G401 (cell line): ENCODE results near the gene SMPD1. TPM values are rescaled to one million over a fixed set of nuclear protein-coding genes. Genes with fewer than 3 reads are reported as not detected.
A peak's percentile ranks its signal among the peaks of the same experiment; 100 is the strongest.

Experiments used
- DNase-seq: peaks from one replicate; pipeline ENCODE4 v3.0.0-alpha.2; 2015; ENCODE audit warnings: low spot score
- in situ Hi-C: cut with HindIII; loops from 2 replicates; pipeline ENCODE4 v1.10.0; 2016; ENCODE audit warnings: low sequenced_read_pairs, mixed read lengths
- total RNA-seq: library from RNA; depleted of rRNA; stranded (reverse); fragments of >200 nt; shearing (Covaris generic); gene quantifications from 2 replicates; pipeline ENCODE4 v1.2.3, GENCODE V29; 2014; rRNA removed

The SMPD1 gene
- total RNA-seq, 1 experiment from 2014 or later: 14.1 TPM

GRCh38 chr11:6442441-6442840, 52.2 kb downstream of the SMPD1 start:
- DNase-seq: no peak
- in situ Hi-C loops: loop anchor here (5.0 kb wide), 1 partner anchor 40 kb away; no protein-coding TSS in a partner anchor

- in situ Hi-C loops: loop anchor here (5.0 kb wide), 1 partner anchor 41 kb away; no protein-coding TSS in a partner anchor
- DNase-seq: peak; percentile 67
Measured at GRCh38 chr11:6443269-6444003, 53.2 kb downstream of the SMPD1 start.

Other genes starting within 250 kb of the SMPD1 start
- not detected in 2 replicates for gene OR52B2, start 220.1 kb upstream of the SMPD1 start, total RNA-seq
- not detected in 2 replicates for gene OR52W1, start 191.2 kb upstream of the SMPD1 start, total RNA-seq
- gene C11orf42, start 184.9 kb upstream of the SMPD1 start, total RNA-seq: not detected in 2 replicates
- 16.1 and 38.0 TPM in 2 replicates for gene FHIP1B, start 155.8 kb upstream of the SMPD1 start, total RNA-seq
- gene CNGA4, start 151.4 kb upstream of the SMPD1 start, total RNA-seq: not detected in 2 replicates
- not detected in 2 replicates for gene CCKBR, start 130.6 kb upstream of the SMPD1 start, total RNA-seq
- gene CAVIN3, start 70.0 kb upstream of the SMPD1 start, total RNA-seq: 59.5 and 60.8 TPM in 2 replicates
- 41.4 and 44.6 TPM in 2 replicates for gene APBB1, start 28.6 kb downstream of the SMPD1 start, total RNA-seq
- not detected in 2 replicates for gene HPX, start 50.5 kb downstream of the SMPD1 start, total RNA-seq
- 18.1 and 48.8 TPM in 2 replicates for gene TRIM3, start 83.5 kb downstream of the SMPD1 start, total RNA-seq
- 56.7 and 72.5 TPM in 2 replicates for gene ARFIP2, start 90.9 kb downstream of the SMPD1 start, total RNA-seq
- gene TIMM10B, start 91.0 kb downstream of the SMPD1 start, total RNA-seq: 37.4 and 56.5 TPM in 2 replicates
- gene DNHD1, start 106.8 kb downstream of the SMPD1 start, total RNA-seq: 2.0 and 2.5 TPM in 2 replicates
- 20.3 and 22.2 TPM in 2 replicates for gene RRP8, start 213.1 kb downstream of the SMPD1 start, total RNA-seq
- gene ILK, start 213.3 kb downstream of the SMPD1 start, total RNA-seq: 112 and 149 TPM in 2 replicates
- gene TAF10, start 221.7 kb downstream of the SMPD1 start, total RNA-seq: 62.1 and 64.5 TPM in 2 replicates
- gene TPP1, start 228.9 kb downstream of the SMPD1 start, total RNA-seq: 9.8 and 26.9 TPM in 2 replicates